ENCODE measurements around the gene RNU6-8. TPM values are rescaled to one million over a fixed set of nuclear protein-coding genes. Genes with fewer than 3 reads are reported as not detected.

RNU6-8 gene
- total and polyA plus RNA-seq, 10 of the 15 experiments (the other 5 are each of a cell fraction or from before 2014, with no cell fraction given), result not detected

DNA sequence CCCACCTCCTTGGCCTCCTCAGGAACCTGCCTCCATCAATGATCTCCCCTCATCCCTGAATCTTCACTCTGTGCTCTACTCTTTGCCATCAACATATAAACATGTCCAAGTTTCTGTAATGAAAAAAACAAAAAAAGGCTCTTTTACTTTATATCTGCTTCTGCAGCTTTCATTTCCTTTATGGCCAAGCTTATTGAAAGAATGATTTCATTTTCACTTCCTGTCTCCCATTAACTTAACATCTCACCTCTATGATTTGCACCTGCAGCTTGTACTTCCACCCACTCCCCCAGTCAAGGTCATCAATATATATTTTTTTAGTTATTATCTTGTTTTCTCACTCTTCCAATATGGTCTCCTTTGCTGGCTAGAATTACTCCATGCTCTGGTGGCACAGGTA lies 16.8 kb downstream of the RNU6-8 start (continued):
- TF ChIP-seq IKZF2 (IDR thresholded peaks at IDR 0.05) (peak in 1 of 2 experiments; percentile 26; a peak in 2 of 4 replicates), MEF2B (IDR thresholded peaks at IDR 0.05; ENCODE audit: partially characterized antibody, poor library complexity, severe bottlenecking) (no peak), CREM (IDR thresholded peaks at IDR 0.05; ENCODE audit: low read depth) (no peak), ZBED1 (IDR thresholded peaks at IDR 0.05; ENCODE audit: borderline replicate concordance) (no peak), IKZF1 (conservative IDR thresholded peaks at IDR 0.05) (peak; percentile 29; the same call in 1 of the 2 replicates), YBX1 (IDR thresholded peaks at IDR 0.05) (no peak), SPI1 (IDR thresholded peaks at IDR 0.05; ENCODE audit: borderline replicate concordance, insufficient read depth, low read depth, low read length) (peak; percentile 45; the same call in 1 of the 2 replicates), NBN (IDR thresholded peaks at IDR 0.05) (no peak), MXI1 (IDR thresholded peaks at IDR 0.05; ENCODE audit: low read depth, low read length) (no peak), TCF3 (IDR thresholded peaks at IDR 0.05; ENCODE audit: borderline replicate concordance, insufficient read depth, low read depth, low read length) (no peak), TBL1XR1 (IDR thresholded peaks at IDR 0.05; ENCODE audit: low read depth, low read length) (no peak), CREB1 (IDR thresholded peaks at IDR 0.05; ENCODE audit: low read depth) (no peak), CBFB (IDR thresholded peaks at IDR 0.05; ENCODE audit: low read depth) (no peak), ZNF384 (IDR thresholded peaks at IDR 0.05; ENCODE audit: borderline replicate concordance, low read depth, low read length) (no peak), NFYA (IDR thresholded peaks at IDR 0.05; ENCODE audit: borderline replicate concordance, low read depth, low read length) (no peak), ATF7 (IDR thresholded peaks at IDR 0.05; ENCODE audit: low read depth) (peak; percentile 58; the same call in 1 of the 2 replicates), MEF2A (IDR thresholded peaks at IDR 0.05; ENCODE audit: insufficient read depth, low read depth, low read length) (no peak), ZNF24 (IDR thresholded peaks at IDR 0.05) (peak; percentile 65; the same call in 1 of the 2 replicates), TCF12 (IDR thresholded peaks at IDR 0.05; ENCODE audit: low read depth, low read length) (no peak), NR2C2 (IDR thresholded peaks at IDR 0.05; ENCODE audit: borderline replicate concordance, control insufficient read depth, insufficient read length, low read depth) (no peak), POLR2AphosphoS2 (IDR thresholded peaks at IDR 0.05; ENCODE audit: low read depth, low read length) (no peak)
- TF ChIP-seq, protein P1, sequence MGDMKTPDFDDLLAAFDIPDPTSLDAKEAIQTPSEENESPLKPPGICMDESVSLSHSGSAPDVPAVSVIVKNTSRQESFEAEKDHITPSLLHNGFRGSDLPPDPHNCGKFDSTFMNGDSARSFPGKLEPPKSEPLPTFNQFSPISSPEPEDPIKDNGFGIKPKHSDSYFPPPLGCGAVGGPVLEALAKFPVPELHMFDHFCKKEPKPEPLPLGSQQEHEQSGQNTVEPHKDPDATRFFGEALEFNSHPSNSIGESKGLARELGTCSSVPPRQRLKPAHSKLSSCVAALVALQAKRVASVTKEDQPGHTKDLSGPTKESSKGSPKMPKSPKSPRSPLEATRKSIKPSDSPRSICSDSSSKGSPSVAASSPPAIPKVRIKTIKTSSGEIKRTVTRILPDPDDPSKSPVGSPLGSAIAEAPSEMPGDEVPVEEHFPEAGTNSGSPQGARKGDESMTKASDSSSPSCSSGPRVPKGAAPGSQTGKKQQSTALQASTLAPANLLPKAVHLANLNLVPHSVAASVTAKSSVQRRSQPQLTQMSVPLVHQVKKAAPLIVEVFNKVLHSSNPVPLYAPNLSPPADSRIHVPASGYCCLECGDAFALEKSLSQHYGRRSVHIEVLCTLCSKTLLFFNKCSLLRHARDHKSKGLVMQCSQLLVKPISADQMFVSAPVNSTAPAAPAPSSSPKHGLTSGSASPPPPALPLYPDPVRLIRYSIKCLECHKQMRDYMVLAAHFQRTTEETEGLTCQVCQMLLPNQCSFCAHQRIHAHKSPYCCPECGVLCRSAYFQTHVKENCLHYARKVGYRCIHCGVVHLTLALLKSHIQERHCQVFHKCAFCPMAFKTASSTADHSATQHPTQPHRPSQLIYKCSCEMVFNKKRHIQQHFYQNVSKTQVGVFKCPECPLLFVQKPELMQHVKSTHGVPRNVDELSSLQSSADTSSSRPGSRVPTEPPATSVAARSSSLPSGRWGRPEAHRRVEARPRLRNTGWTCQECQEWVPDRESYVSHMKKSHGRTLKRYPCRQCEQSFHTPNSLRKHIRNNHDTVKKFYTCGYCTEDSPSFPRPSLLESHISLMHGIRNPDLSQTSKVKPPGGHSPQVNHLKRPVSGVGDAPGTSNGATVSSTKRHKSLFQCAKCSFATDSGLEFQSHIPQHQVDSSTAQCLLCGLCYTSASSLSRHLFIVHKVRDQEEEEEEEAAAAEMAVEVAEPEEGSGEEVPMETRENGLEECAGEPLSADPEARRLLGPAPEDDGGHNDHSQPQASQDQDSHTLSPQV (IDR thresholded peaks at IDR 0.05), result no peak
- TF ChIP-seq, protein P2, sequence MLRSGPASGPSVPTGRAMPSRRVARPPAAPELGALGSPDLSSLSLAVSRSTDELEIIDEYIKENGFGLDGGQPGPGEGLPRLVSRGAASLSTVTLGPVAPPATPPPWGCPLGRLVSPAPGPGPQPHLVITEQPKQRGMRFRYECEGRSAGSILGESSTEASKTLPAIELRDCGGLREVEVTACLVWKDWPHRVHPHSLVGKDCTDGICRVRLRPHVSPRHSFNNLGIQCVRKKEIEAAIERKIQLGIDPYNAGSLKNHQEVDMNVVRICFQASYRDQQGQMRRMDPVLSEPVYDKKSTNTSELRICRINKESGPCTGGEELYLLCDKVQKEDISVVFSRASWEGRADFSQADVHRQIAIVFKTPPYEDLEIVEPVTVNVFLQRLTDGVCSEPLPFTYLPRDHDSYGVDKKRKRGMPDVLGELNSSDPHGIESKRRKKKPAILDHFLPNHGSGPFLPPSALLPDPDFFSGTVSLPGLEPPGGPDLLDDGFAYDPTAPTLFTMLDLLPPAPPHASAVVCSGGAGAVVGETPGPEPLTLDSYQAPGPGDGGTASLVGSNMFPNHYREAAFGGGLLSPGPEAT (IDR thresholded peaks at IDR 0.05; ENCODE audit: low read depth), result no peak
- TF ChIP-seq, protein P3, sequence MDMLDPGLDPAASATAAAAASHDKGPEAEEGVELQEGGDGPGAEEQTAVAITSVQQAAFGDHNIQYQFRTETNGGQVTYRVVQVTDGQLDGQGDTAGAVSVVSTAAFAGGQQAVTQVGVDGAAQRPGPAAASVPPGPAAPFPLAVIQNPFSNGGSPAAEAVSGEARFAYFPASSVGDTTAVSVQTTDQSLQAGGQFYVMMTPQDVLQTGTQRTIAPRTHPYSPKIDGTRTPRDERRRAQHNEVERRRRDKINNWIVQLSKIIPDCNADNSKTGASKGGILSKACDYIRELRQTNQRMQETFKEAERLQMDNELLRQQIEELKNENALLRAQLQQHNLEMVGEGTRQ (IDR thresholded peaks at IDR 0.05; ENCODE audit: borderline replicate concordance, low read depth, low read length), result no peak

Measured in GM12878 (cell line).